ENCODE results near the gene PCID2.
A peak's percentile ranks its signal among the peaks of the same experiment; 100 is the strongest.
"Not testable (repeated sequence)": the region's sequence is repeated elsewhere in the genome, so short reads cannot be mapped to it uniquely, and the experiment has no call there.

The PCID2 gene

DNA sequence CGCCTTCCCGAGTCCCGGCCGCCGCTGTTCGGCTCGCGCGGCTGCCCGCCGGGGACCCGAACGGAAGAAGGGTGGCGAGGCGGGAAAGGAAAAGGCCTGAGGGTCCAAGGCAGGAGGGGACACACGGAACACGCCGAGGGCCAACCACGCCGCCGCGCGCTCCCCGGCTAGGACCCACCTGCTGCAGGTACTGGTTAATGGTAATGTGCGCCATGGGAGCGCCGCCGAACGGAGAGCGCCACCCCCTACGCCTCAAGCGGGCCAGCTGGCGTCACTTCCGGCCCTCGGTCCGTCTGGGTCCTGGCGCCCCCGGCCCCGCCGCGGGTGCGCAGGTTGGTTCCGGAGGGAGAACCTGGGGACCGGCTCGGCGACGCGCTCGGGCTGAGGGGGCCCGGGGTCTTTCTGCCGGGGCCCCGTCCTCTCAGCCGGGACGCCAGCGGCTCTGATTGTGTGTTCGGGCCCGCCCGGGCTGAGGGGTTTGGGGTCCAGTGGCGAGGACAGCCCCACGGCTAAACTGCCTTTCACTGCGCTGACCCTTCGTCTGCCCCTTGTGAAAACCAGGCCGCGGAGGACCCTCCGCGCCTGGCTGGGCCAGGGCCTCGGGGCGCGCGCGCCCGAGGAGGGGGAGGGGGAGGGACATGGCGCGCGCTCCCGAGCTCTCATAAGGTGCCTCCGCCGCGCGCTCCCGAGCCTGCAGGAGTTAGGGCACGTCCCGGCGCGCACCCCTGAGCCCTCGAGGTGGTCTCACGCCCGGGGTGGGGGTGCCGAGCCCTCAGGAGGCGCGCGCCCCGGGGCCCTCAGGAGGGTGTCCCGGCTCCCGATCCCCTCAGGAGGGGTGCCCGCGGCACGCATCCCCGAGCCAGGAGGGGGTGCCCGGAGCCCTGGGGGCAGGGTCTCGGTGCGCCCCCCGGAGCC, at the start of gene PCID2:
PCID2 (minus strand) TSS at position 249 of the 915 bp plus-strand sequence; CDS start at position 214, 35 bp downstream.
- peak within 1 kb of the TSS; percentile 68 for H3K4me3 ChIP-seq (ENCODE audit: low read length)
- peak within 1 kb of the TSS; percentile 91 for H3K9ac ChIP-seq (ENCODE audit: low read length)
- no peaks in the 10 kb centered on the region for H3K9me3 ChIP-seq (ENCODE audit: control insufficient read depth, low read length)
- no peaks in the 10 kb centered on the region for H3K27me3 ChIP-seq (ENCODE audit: control insufficient read depth, insufficient read depth, low read length)
- H3K36me3 ChIP-seq (ENCODE audit: control insufficient read depth, insufficient read depth, low read length), result no peaks in the 10 kb centered on the region
- H3K4me1 ChIP-seq (ENCODE audit: control insufficient read depth, insufficient read depth, low read length), result peaks cover 18% of the 10 kb centered on the region

DNA sequence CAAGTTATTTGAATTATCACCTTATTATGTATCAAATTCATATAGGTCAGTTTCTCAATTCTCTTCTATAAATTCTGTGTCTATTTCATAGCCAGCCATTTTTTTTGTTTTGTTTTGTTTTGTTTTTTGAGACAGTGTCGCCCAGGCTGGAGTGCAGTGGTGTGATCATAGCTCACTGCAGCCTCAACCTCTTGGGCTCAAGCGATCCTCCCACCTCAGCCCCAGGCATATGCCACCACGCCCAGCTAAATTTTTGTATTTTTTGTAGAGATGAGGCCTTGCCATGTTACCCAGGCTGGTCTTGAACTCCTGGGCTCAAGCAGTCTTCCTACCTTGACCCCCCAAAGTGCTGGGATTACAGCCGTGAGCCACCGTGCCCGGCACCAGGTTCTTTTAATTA, 49.4 kb upstream of the PCID2 start:
- not testable (repeated sequence) for H3K4me3 ChIP-seq (ENCODE audit: low read length); H3K9me3 ChIP-seq (ENCODE audit: control insufficient read depth, low read length); H3K9ac ChIP-seq (ENCODE audit: low read length); H3K27me3 ChIP-seq (ENCODE audit: control insufficient read depth, insufficient read depth, low read length); H3K4me1 ChIP-seq (ENCODE audit: control insufficient read depth, insufficient read depth, low read length)
- peaks cover 16% of the 10 kb centered on the region for H3K36me3 ChIP-seq (ENCODE audit: control insufficient read depth, insufficient read depth, low read length)

DNA sequence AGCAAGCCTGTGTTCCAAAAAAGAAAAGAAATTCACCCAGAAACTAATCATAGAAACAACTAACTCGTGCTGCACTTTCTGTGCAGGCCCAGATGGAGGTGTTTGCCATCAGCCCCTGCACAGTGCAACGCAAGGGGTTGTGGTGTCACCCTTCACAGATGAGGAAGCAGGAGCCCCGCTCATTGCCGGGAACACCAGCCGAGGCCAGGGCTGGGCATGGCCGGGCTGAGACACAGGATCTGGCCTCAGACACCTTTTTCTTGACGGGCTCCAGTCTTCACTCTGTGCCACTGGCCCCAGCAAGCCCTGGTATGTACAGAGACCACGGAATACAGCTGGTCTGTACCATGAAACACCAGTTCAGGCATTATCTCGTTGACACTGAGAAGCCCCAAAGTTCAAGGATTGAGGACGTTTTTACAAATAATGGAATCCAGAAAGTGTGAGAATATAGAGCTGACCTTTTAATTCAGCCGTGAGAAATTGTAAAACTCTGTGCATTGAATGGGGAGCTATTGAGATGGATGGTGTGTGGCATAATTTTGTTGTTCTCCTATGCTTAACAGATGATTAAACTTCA, 44.1 kb upstream of the PCID2 start:
- Histone ChIP-seq H3K27me3 (ENCODE audit: control insufficient read depth, insufficient read depth, low read length) (no peaks in the 10 kb centered on the region), H3K4me1 (ENCODE audit: control insufficient read depth, insufficient read depth, low read length) (no peaks in the 10 kb centered on the region), H3K4me3 (ENCODE audit: low read length) (no peak overlapping the region), H3K36me3 (ENCODE audit: control insufficient read depth, insufficient read depth, low read length) (peaks cover 9% of the 10 kb centered on the region), H3K9me3 (ENCODE audit: control insufficient read depth, low read length) (no peaks in the 10 kb centered on the region), H3K9ac (ENCODE audit: low read length) (no peak overlapping the region)

DNA sequence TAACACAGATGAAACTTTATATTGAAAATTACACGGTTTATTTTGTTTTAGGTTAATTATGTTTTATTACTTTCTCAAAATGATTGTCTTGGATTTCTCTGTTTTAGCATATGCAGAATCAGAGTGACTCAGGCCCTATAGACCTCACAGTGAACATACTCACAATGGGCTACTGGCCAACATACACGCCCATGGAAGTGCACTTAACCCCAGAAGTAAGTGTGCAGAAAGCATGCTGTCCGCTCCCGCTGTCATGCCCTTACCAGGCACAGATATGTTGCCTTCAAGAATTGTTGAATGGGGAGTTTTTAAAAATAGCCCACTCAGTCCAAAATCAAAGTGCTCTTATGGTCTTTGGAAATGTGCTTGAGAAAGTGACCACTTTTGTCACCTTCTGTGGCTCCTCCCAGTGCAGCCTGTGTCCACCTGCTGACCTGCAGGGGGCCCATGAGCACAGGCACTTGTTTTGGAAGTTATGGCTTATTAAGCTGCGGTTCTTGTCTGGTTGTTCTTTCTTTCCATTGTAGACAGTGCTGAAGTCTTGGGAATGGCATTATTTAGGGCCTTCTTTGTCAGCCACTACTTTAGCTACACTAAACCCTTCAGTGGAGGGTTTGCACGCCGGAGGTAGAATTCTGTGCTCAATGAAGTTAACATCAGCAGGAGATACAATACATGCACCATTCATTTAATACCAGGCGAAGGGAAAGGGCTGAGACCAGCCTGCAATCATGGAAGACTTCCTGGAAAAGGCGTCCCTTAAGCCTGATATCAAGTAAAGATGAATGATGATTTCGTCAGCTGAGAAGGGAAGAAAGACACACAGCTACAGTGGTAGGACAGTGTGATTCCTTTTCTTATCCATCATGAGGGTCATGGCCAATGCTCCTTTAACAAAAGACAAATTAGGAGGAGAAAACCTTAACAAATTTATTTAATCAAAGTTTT, 37.7 kb upstream of the PCID2 start:
- H3K27me3 ChIP-seq (ENCODE audit: control insufficient read depth, insufficient read depth, low read length), result no peaks in the 10 kb centered on the region
- no peak overlapping the region for H3K9ac ChIP-seq (ENCODE audit: low read length)

DNA sequence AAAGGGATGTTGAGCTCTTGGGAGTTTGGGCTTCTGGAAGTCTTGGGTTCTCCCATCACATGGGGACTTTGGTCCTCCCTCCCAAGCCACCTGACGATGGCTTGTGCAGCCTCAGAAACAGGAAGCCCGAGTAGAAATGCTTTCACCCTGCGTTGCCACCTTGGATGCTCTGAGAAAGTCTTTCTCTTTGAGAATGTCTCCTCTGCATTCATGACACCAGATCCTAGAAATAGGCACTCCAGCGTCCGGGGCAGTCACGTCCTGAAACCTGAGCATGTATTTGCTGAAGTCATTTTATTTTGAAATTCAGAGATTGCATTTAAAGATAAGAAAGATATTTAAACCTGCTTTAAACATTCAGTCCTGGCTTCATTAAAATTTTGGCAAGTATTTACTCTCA, 35.4 kb upstream of the PCID2 start:
- no peaks in the 10 kb centered on the region for H3K27me3 ChIP-seq (ENCODE audit: control insufficient read depth, insufficient read depth, low read length)
- H3K4me1 ChIP-seq (ENCODE audit: control insufficient read depth, insufficient read depth, low read length), result no peaks in the 10 kb centered on the region
- no peaks in the 10 kb centered on the region for H3K9me3 ChIP-seq (ENCODE audit: control insufficient read depth, low read length)
- no peak overlapping the region for H3K9ac ChIP-seq (ENCODE audit: low read length)
- peaks cover 3% of the 10 kb centered on the region for H3K36me3 ChIP-seq (ENCODE audit: control insufficient read depth, insufficient read depth, low read length)
- no peak overlapping the region for H3K4me3 ChIP-seq (ENCODE audit: low read length)

More for the DNA sequence above, 37.7 kb upstream of the PCID2 start:
- Histone ChIP-seq H3K36me3 (ENCODE audit: control insufficient read depth, insufficient read depth, low read length) (peaks cover 3% of the 10 kb centered on the region), H3K9me3 (ENCODE audit: control insufficient read depth, low read length) (no peaks in the 10 kb centered on the region), H3K4me3 (ENCODE audit: low read length) (no peak overlapping the region), H3K4me1 (ENCODE audit: control insufficient read depth, insufficient read depth, low read length) (no peaks in the 10 kb centered on the region)

DNA sequence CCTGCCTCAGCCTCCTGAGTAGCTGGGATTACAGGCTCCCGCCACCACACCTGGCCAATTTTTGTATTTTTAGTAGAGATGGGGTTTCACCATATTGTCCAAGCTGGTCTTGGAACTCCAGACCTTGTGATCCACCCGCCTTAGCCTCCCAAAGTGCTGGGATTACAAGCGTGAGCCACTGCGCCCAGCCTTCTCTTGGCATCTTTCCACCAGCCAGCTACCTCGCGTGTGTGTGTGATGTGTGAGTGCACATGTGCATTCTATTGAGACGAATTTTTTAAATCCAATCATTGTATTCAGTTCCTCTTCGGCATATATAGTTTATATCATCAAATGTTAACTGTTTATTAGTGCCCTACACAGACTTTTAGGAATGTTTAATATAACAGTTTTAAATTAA, 33.2 kb upstream of the PCID2 start:
- H3K9me3 ChIP-seq (ENCODE audit: control insufficient read depth, low read length); H3K36me3 ChIP-seq (ENCODE audit: control insufficient read depth, insufficient read depth, low read length); H3K4me1 ChIP-seq (ENCODE audit: control insufficient read depth, insufficient read depth, low read length); H3K27me3 ChIP-seq (ENCODE audit: control insufficient read depth, insufficient read depth, low read length); H3K9ac ChIP-seq (ENCODE audit: low read length); H3K4me3 ChIP-seq (ENCODE audit: low read length): not testable (repeated sequence)

DNA sequence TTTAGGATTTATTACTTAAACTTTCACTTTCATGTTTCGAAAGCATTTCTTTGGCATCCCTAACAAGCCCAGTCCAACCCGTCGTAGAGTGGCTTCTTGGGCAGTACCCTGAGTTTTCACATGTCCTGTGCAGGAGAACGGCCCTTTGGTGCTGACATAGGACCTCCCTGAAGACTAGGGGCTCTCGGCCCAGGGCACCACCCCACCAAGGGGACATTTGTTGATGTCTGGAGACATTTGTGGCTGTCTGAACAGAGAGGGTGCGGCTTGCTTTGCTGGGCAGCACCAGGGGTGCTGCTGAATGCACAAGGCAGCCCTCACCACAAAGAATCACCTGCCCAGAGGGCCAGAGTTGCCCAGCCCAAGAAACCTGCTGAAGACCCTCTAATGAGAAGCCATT, 31.5 kb upstream of the PCID2 start:
- no peaks in the 10 kb centered on the region for H3K36me3 ChIP-seq (ENCODE audit: control insufficient read depth, insufficient read depth, low read length)
- H3K4me3 ChIP-seq (ENCODE audit: low read length), result no peak overlapping the region

DNA sequence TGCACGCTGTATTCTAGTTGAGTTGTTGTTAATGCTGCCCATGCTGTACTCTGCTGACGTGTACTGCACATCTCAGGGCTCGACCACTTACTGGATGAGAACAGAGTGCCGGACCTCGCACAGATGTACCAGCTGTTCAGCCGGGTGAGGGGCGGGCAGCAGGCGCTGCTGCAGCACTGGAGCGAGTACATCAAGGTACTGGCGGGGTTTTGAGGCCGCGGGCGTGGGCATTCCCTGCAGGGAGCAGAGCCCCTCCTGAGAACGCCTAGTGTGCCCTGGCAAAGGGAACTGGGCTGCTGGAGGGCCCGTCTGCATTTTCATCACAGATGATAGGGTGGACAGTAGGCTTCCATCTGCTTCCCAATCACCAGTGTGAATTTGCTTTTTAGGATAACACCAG, 30.9 kb upstream of the PCID2 start:
- no peak overlapping the region for H3K4me3 ChIP-seq (ENCODE audit: low read length)
- H3K9ac ChIP-seq (ENCODE audit: low read length), result no peak overlapping the region
- H3K36me3 ChIP-seq (ENCODE audit: control insufficient read depth, insufficient read depth, low read length), result no peaks in the 10 kb centered on the region
- H3K4me1 ChIP-seq (ENCODE audit: control insufficient read depth, insufficient read depth, low read length), result no peaks in the 10 kb centered on the region
- H3K27me3 ChIP-seq (ENCODE audit: control insufficient read depth, insufficient read depth, low read length), result no peaks in the 10 kb centered on the region
- no peaks in the 10 kb centered on the region for H3K9me3 ChIP-seq (ENCODE audit: control insufficient read depth, low read length)

More for the DNA sequence above, 31.5 kb upstream of the PCID2 start:
- H3K27me3 ChIP-seq (ENCODE audit: control insufficient read depth, insufficient read depth, low read length), result no peaks in the 10 kb centered on the region
- no peak overlapping the region for H3K9ac ChIP-seq (ENCODE audit: low read length)
- H3K9me3 ChIP-seq (ENCODE audit: control insufficient read depth, low read length), result no peaks in the 10 kb centered on the region
- H3K4me1 ChIP-seq (ENCODE audit: control insufficient read depth, insufficient read depth, low read length), result no peaks in the 10 kb centered on the region

DNA sequence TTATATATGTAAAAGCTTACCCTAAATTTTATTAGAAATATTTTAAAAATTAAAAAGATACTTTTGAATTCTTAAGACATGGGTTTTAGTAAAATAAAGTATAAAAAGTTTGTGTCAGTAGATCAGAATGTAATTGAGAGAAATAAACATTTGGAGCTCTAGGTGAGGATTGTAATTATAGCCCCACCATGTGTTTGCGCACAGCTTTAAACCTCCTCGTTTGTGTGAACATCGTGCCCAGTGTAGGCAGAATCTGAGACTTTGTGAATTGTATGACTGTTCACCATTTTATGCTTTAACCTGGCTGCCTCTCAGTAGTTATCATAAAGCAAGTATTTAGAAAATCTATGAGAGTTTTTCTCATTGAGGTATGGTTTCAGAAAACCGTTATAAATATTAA, 30.1 kb upstream of the PCID2 start:
- H3K4me3 ChIP-seq (ENCODE audit: low read length), result no peak overlapping the region
- no peaks in the 10 kb centered on the region for H3K9me3 ChIP-seq (ENCODE audit: control insufficient read depth, low read length)
- H3K36me3 ChIP-seq (ENCODE audit: control insufficient read depth, insufficient read depth, low read length), result no peaks in the 10 kb centered on the region
- H3K9ac ChIP-seq (ENCODE audit: low read length), result no peak overlapping the region
- H3K27me3 ChIP-seq (ENCODE audit: control insufficient read depth, insufficient read depth, low read length), result no peaks in the 10 kb centered on the region
- H3K4me1 ChIP-seq (ENCODE audit: control insufficient read depth, insufficient read depth, low read length), result no peaks in the 10 kb centered on the region

DNA sequence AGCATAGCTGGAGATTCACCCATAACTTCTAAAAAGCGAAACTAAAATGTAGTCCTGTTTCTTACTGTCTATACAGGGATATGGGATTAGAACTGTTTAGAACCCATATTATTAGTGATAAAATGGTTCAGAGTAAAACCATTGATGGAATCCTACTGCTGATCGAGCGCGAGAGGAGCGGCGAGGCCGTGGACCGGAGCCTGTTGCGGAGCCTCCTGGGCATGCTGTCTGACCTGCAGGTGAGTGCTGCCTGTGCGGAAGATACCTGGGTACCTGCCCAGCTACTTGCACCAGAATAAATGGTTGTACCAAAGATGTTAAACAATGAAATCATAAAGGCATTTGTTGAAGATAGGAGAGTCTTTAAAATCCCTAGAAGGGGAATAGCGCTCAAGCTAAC, 24.6 kb upstream of the PCID2 start:
- Histone ChIP-seq H3K27me3 (ENCODE audit: control insufficient read depth, insufficient read depth, low read length) (no peaks in the 10 kb centered on the region), H3K36me3 (ENCODE audit: control insufficient read depth, insufficient read depth, low read length) (no peaks in the 10 kb centered on the region), H3K4me1 (ENCODE audit: control insufficient read depth, insufficient read depth, low read length) (no peaks in the 10 kb centered on the region), H3K9ac (ENCODE audit: low read length) (no peak overlapping the region), H3K9me3 (ENCODE audit: control insufficient read depth, low read length) (no peaks in the 10 kb centered on the region), H3K4me3 (ENCODE audit: low read length) (no peak overlapping the region)

DNA sequence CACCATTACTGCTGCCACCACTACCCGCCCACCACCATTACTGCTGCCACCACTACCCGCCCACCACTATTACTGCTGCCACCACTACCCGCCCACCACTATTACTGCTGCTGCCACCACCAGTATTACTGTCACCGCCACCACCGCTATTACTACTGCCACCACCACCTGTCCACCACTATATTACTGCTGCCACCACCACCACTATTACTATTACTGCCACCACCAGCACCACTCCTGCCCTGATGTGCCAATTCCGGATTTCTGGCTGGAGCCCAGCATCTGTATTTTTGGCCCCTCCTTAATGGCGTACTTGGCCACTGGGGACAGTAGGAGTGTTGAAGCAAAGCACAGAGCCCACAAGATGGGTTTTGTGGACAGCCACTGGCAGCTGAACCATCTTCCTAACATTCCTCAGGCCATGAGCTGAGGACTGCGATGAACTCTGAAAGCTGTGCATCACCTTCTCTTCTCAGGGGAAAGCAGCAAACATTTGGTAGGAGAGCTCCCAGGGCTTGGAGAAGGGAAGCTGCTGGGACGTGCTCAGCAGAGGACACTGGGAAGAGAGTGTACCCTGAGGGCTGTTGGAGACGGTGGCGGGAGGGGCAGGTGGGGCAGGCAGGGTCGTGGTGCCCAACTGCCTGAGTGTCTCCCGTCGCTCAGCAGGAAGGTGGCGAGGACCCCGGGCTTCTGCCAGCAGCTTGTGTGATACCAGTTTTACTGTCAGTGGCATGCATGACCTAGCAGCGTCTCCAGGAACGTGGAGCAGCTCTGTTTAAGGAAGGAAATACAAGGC, 23.9 kb upstream of the PCID2 start:
- H3K36me3 ChIP-seq (ENCODE audit: control insufficient read depth, insufficient read depth, low read length), result no peaks in the 10 kb centered on the region
- no peak overlapping the region for H3K9ac ChIP-seq (ENCODE audit: low read length)
- no peaks in the 10 kb centered on the region for H3K27me3 ChIP-seq (ENCODE audit: control insufficient read depth, insufficient read depth, low read length)
- no peak overlapping the region for H3K4me3 ChIP-seq (ENCODE audit: low read length)
- H3K9me3 ChIP-seq (ENCODE audit: control insufficient read depth, low read length), result no peaks in the 10 kb centered on the region
- H3K4me1 ChIP-seq (ENCODE audit: control insufficient read depth, insufficient read depth, low read length), result no peaks in the 10 kb centered on the region

Data from mucosa of stomach (tissue), 1 donor.